MCF 10A (cell line): Measurements from ENCODE around the gene KCNMA1. TPM values are rescaled to one million over a fixed set of nuclear protein-coding genes. Genes with fewer than 3 reads are reported as not detected.

Source experiments
- BruUV-seq: library from RNA; stranded (reverse); fragments of 400-500 nt; replicated peaks from 2 replicates; lab custom pipeline; 2021; lab: Mats Ljungman, UMichigan
- CTCF ChIA-PET: fragments of 300-600 bp; sonication (Branson Sonifier 250); formaldehyde crosslinking; extraction: SDS; loops from one replicate; lab custom pipeline; 2021; ENCODE audit warnings: antibody characterized with exemption, inconsistent platforms; lab: Yijun Ruan, JAX
- POLR2A ChIA-PET: fragments of 300-600, 350-650 bp; sonication (Branson Sonifier 250); formaldehyde crosslinking; extraction: SDS; loops from one replicate; lab custom pipeline; 2020; ENCODE audit warnings: antibody characterized with exemption, inconsistent platforms; lab: Yijun Ruan, JAX
- DNase-seq: peaks from one replicate; pipeline ENCODE4 v3.0.0-alpha.2; 2018; ENCODE audit not compliant: unreplicated experiment
- H3K27ac Mint-ChIP-seq: one replicate; pipeline ENCODE4 v1.8.0; 2022; ENCODE audit warnings: mild to moderate bottlenecking, low read depth, mixed read lengths; ENCODE audit not compliant: unreplicated experiment
- H3K27me3 Mint-ChIP-seq: one replicate; pipeline ENCODE4 v1.8.0; 2022; ENCODE audit warnings: mixed read lengths; ENCODE audit not compliant: insufficient read depth, unreplicated experiment
- H3K36me3 Mint-ChIP-seq: one replicate; pipeline ENCODE4 v1.8.0; 2022; ENCODE audit warnings: mild to moderate bottlenecking, moderate library complexity, mixed read lengths; ENCODE audit not compliant: insufficient read depth, unreplicated experiment
- H3K4me1 Mint-ChIP-seq: one replicate; pipeline ENCODE4 v1.8.0; 2022; ENCODE audit warnings: mixed read lengths; ENCODE audit not compliant: insufficient read depth, unreplicated experiment
- H3K4me3 Mint-ChIP-seq: one replicate; pipeline ENCODE4 v1.8.0; 2022; ENCODE audit warnings: mild to moderate bottlenecking, moderate library complexity, mixed read lengths; ENCODE audit not compliant: unreplicated experiment
- H3K9me3 Mint-ChIP-seq: one replicate; pipeline ENCODE4 v1.8.0; 2022; ENCODE audit warnings: mixed read lengths; ENCODE audit not compliant: unreplicated experiment
- intact Hi-C: fragments of 100-400 bp; cut with micrococcal nuclease; formaldehyde crosslinking; loops from 2 replicates; pipeline ENCODE4 v1.14.1; 2022
- total RNA-seq: library from RNA; stranded (reverse); gene quantifications from 2 replicates; pipeline ENCODE4 v1.2.3, GENCODE V29; 2022
- TF ChIP-seq, protein P1 (sequence below): fragments of 200-600 bp; IDR thresholded peaks from one replicate; pipeline ENCODE4 v1.8.0; 2022; ENCODE audit warnings: antibody characterized with exemption, mild to moderate bottlenecking; ENCODE audit not compliant: unreplicated experiment

Gene KCNMA1
- total RNA-seq, 1 experiment from 2014 or later = 7.5 TPM

DNA sequence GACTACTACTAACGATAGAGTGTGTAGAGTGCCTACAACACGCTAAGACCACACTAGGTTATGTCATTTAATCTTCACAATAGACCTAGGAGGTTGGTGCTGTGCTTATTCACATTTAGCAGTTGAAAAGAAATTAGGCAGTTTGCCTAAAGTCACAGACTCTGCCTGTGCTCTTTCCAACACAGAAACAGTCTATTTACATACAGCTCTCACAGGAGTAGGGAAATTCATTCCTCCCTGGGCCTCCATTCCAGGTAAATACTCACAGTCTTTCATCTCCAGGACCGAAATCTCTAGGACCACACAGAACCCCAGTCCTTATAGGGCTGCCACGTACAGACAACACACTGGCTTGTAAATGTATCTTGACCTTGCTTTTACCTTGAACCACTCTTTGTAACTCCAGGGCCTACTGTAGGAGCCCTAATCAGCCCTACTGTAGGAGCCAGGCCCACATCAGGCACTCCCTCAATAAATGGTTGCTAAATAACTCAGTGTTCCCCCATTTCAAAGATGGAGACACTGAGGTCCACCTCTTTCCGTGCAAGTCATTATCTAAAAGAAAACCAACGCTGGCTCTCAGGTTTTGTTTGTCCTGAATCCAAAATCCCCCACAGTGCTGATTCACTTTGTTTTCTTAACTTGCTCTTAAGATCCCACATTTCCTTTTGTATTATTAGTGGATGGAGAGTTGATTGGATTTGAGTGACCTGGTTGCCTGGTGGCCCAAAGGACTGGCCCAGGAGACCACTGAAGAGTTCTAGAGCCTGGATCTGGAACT, 146.9 kb downstream of the KCNMA1 start:
- POLR2A ChIA-PET = no interaction called here
- TF ChIP-seq, protein P1, sequence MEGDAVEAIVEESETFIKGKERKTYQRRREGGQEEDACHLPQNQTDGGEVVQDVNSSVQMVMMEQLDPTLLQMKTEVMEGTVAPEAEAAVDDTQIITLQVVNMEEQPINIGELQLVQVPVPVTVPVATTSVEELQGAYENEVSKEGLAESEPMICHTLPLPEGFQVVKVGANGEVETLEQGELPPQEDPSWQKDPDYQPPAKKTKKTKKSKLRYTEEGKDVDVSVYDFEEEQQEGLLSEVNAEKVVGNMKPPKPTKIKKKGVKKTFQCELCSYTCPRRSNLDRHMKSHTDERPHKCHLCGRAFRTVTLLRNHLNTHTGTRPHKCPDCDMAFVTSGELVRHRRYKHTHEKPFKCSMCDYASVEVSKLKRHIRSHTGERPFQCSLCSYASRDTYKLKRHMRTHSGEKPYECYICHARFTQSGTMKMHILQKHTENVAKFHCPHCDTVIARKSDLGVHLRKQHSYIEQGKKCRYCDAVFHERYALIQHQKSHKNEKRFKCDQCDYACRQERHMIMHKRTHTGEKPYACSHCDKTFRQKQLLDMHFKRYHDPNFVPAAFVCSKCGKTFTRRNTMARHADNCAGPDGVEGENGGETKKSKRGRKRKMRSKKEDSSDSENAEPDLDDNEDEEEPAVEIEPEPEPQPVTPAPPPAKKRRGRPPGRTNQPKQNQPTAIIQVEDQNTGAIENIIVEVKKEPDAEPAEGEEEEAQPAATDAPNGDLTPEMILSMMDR = no peak
- Mint-ChIP-seq H3K4me3 (no peak overlapping the region), H3K9me3 (no peaks in the 10 kb centered on the region), H3K4me1 (no peaks in the 10 kb centered on the region), H3K36me3 (no peaks in the 10 kb centered on the region), H3K27ac (no peak overlapping the region), H3K27me3 (no peaks in the 10 kb centered on the region)
- intact Hi-C loops = no loop called here
- no TSS peak for BruUV-seq
- CTCF ChIA-PET = no interaction called here
- DNase-seq = no peak

DNA sequence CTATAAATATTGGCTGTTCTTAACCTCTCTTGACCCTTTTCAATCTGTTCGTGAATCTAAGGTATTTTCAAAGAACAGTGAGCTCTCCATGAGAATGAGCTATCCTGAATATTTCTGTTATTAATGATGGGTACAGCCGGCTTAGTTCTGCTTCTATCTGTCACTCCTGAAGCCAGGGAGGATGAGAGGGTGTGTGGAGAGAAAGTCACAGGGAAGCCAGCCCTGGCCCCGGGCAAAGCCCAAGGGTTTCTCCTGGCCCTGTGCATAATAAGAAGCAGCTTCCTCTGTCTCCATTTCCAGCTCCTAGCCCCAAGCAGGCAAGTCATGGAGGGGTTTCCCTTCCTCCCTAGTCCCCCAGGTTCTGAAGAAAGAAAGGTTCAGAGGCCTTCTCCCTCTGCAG, 151.1 kb downstream of the KCNMA1 start:
- Mint-ChIP-seq H3K4me3 (no peak overlapping the region), H3K36me3 (no peaks in the 10 kb centered on the region), H3K4me1 (no peaks in the 10 kb centered on the region), H3K27me3 (no peaks in the 10 kb centered on the region), H3K27ac (no peak overlapping the region), H3K9me3 (no peaks in the 10 kb centered on the region)
- ChIA-PET POLR2A (no interaction called here), CTCF (interaction anchor here (0.5 to 0.7 kb wide), 2 partner anchors 12 to 113 kb away, joined by 3 read pairs; no protein-coding TSS in a partner anchor)
- intact Hi-C loops = no loop called here
- TF ChIP-seq, protein P1 = no peak
- no peak for DNase-seq
- BruUV-seq = no TSS peak

- no peak overlapping the region for H3K4me3 Mint-ChIP-seq
- ChIA-PET CTCF (no interaction called here), POLR2A (no interaction called here)
- TF ChIP-seq, protein P1 = no peak
- H3K27ac Mint-ChIP-seq = no peak overlapping the region
- H3K36me3 Mint-ChIP-seq = no peaks in the 10 kb centered on the region
- no peaks in the 10 kb centered on the region for H3K4me1 Mint-ChIP-seq
- no peaks in the 10 kb centered on the region for H3K27me3 Mint-ChIP-seq
- H3K9me3 Mint-ChIP-seq = no peaks in the 10 kb centered on the region
- BruUV-seq = no TSS peak
- no peak for DNase-seq
- intact Hi-C loops = no loop called here
Observed at GRCh38 chr10:77485847-77486246, 151.8 kb downstream of the KCNMA1 start.

DNA sequence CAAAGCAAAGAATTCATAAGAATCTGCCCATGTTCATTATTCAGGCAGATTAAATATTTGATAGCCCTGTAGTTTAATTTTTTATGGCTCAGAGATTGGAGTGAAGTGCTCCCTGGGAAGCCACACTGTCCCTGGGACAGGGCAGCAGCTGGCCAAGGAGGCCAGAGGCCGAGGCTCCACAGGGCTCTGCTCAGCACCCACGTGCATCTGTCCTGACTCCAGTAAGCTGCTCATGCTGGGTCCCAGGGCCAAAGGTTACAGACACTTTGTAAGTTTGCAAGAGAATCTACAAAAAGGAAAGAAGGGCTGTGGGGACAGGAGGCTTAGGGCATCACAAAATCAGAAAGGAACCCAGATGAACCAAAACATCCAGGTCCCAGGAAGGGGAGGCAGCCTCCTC, 155.5 kb downstream of the KCNMA1 start:
- peaks cover 8% of the 10 kb centered on the region for H3K4me1 Mint-ChIP-seq
- BruUV-seq = no TSS peak
- ChIA-PET CTCF (no interaction called here), POLR2A (interaction anchor here (0.7 to 1.0 kb wide), 2 partner anchors 97 to 252 kb away, joined by 3 read pairs; no protein-coding TSS in a partner anchor)
- intact Hi-C loops = no loop called here
- no peak for DNase-seq
- no peaks in the 10 kb centered on the region for H3K9me3 Mint-ChIP-seq
- no peak overlapping the region for H3K27ac Mint-ChIP-seq
- H3K36me3 Mint-ChIP-seq = no peaks in the 10 kb centered on the region
- H3K4me3 Mint-ChIP-seq = no peak overlapping the region
- TF ChIP-seq, protein P1 = no peak
- H3K27me3 Mint-ChIP-seq = no peaks in the 10 kb centered on the region
